KBM-7 (cell line): ENCODE results near the gene IQSEC1.

Source experiments
- DNase-seq: peaks from one replicate; pipeline ENCODE4 v3.0.0-alpha.2; 2015
- in situ Hi-C: fragments of 300-500 bp; cut with MboI; formaldehyde crosslinking; loops from 2 replicates; pipeline ENCODE4 v1.14.3; 2020; ENCODE audit warnings: low sequenced_read_pairs, low pct_unique_long_range_greater_than_20kb, mixed read lengths

Gene IQSEC1

DNA sequence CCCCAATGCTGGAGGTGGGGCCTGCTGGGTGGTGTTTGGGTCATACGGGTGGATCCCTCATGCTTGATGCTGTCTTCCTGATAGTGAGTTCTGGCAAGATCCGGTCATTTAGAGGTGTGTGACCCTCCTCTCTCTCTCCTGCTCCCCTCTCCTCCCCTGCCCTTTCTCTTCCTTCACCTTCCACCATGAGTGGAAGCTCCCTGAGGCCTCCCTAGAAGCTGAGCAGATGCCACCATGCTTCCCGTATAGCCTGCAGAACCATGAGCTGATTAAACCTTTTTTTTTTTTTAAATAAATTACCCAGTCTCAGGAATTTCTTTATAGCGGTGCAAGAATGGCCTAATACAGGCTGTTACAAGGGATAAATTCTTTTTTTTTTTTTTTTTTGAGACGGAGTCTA lies 36.3 kb upstream of the IQSEC1 start:
- in situ Hi-C loops, result no loop called here
- no peak for DNase-seq

GRCh38 chr3:13108861-13109260 lies 35.6 kb upstream of the IQSEC1 start:
- in situ Hi-C loops, result no loop called here

DNA sequence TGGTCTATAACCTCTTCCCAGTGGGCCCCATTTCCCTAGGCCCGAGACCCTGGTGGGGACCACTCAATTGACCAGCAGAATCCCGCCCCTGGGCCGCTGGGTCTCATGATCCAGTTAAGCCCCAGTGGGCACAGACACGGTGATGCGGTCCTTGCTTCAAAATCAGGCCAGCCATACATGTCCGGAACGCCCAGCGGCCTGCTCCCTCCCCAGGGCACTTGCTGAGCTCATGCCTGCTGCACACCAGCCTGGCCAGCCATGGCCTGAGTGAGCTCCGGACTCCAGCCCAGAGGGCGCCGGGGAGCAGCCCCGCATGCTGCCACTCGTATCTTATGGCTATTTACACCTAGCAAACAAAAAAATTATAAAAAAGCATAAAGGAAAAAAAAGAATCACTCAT lies 34.4 kb upstream of the IQSEC1 start:
- no peak for DNase-seq
- in situ Hi-C loops, result no loop called here

More at GRCh38 chr3:13108861-13109260, 35.6 kb upstream of the IQSEC1 start:
- DNase-seq, result no peak

DNA sequence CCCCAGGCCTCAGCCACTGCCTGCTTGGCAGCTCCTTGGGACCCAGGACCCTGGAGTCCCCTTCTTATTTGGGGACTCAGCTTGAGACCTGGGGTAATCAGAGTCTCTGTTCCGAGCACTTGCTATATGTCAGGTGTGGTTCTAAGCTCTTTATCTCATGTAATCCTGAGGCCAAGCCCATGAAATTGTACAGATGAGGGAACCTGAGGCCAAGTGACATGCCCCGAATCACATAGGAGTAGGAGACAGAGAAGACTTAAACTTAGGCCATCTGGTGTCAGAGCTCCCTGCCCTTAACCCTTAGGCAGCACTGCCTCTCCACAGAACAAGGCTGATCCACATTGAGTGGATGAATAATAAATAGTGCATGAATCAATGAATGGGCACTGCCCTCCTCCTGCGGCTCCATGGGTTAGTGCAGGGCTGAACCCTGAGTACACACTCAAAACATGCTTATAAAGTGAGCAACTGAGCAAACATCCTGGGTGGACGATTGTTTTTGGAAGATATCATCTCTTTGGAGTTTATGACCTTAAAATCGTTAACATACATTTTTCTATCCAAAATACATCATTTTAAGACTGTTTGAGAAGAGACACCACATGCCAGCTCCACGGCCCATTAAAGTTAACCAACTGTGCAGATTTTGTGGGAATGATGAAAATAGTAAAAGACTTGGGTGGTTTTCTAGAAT lies 33.2 kb upstream of the IQSEC1 start:
- in situ Hi-C loops, result no loop called here
- no peak for DNase-seq

GRCh38 chr3:13105896-13106250 lies 32.6 kb upstream of the IQSEC1 start:
- in situ Hi-C loops, result no loop called here
- DNase-seq, result no peak

DNA sequence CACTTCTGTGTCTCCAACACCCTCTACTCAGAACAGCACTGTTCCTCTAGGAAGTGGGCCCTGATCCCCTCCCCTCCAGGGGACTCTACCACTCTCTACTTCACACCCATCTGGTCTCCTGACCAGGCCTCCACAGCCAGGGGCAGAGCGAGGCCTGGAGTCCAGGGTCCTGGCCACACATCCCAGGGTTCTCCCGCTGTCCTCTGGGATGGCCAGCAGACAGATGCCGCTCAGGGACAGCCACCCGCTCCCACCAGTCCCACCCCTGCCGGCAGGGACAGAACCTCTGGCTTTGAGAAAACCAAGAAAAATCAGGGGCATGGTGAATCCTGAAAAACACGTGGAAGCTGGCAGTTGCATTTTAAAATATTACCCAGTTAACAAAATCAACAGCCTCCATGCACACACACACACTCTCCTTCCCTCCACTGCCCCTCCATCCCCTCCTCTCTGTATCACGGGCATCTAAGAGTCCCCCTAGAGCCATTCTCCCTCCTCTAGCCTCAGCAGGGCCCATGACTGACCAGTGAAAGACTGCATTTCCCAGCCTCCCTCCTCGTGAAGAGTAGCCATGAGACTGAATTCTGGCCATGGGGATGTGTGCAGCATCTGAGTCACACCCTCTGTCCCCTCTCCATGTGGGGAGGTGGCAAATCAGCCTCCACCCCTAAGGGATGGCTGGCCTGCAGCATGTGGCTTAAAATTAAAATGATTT lies 32.1 kb upstream of the IQSEC1 start:
- in situ Hi-C loops, result no loop called here
- DNase-seq, result no peak

DNA sequence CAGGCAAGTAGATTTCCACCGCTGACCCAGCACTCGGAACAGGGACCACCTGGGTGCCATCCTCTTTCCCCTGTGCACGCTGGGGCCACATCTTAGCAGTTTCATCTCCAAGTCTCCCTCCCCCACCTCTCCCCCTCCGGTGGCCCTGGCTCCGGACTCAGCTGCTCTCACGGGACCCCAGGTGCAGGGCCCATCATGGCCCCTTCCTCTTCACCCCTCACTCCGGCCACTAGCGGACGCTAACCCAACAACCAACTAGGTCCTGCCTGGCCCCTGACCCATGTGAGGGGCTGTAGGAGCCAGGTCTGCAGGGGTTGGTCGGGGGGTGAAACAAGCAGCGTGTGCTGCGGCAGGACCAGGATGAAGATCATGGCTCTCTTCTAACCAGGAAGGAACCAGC lies 31.3 kb upstream of the IQSEC1 start:
- in situ Hi-C loops, result no loop called here
- DNase-seq, result no peak

- no peak for DNase-seq
- in situ Hi-C loops, result no loop called here
These were observed 30.3 kb upstream of the IQSEC1 start for GRCh38 chr3:13103416-13104058.

DNA sequence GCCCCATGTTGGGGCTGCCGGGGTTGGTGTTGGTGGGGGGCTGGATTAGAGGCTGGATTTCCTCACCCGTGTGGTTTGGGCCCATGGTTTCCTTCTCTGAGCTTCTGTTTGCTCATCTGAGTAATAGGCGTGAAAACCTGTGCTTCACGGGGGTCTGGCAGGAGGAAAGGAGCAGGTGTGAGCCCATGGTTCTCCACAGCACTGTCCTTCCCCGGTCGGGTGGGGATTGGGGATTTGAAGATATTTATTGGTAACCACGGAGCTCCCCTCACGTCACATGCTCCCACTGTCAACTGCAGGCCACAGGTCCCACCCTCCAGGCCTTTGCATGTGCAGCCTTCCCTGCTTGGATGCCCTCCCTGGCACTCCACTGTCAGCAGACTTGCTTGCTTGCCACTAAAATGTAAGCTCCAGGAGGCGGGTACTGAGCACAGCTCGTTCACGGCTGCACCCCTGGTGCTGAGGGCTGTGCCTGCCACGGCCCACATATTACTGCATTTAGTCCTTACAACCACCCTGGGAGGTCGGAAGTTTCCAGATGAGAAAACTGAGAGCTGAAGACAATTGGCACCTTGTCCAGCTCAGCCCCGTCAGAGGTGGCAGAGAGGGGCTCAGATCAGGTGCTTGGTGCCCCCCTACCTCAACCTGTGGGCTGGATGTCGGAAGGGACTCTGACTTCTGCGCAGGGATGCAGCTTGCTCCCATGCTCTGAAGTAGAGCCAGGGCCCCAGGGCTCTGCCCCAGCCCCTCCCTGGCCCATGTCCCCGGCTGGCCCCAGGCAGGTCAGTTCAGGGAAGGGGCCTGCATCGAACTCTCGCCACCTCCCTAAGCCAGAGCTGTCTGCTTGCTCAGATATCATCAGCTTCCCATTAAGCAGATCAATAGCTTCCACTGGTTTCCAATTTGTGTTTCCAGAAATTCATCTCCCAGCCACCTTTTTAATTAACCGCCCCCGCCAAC lies 29.4 kb upstream of the IQSEC1 start:
- DNase-seq, result no peak
- in situ Hi-C loops, result no loop called here

DNA sequence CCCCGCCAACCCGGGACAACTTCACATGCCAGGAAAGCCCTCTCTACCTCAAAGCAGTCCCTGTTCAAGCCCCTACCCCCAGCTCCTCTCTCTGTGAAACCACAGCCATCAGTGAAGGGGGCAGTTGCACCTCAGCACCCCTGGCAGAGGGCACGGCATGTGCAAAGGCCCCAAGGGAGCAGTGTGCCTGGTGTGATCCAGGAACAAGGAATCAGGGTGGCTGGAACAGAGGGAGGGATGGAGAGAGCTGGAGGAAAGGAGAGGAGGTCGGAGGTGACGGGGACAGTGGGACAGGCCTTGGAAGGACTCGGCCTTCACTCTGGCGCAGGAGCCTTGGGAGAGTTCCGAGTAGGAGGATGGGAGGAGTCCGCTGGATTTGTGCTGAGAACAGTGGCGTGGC lies 26.5 kb upstream of the IQSEC1 start:
- no peak for DNase-seq
- in situ Hi-C loops, result no loop called here

DNA sequence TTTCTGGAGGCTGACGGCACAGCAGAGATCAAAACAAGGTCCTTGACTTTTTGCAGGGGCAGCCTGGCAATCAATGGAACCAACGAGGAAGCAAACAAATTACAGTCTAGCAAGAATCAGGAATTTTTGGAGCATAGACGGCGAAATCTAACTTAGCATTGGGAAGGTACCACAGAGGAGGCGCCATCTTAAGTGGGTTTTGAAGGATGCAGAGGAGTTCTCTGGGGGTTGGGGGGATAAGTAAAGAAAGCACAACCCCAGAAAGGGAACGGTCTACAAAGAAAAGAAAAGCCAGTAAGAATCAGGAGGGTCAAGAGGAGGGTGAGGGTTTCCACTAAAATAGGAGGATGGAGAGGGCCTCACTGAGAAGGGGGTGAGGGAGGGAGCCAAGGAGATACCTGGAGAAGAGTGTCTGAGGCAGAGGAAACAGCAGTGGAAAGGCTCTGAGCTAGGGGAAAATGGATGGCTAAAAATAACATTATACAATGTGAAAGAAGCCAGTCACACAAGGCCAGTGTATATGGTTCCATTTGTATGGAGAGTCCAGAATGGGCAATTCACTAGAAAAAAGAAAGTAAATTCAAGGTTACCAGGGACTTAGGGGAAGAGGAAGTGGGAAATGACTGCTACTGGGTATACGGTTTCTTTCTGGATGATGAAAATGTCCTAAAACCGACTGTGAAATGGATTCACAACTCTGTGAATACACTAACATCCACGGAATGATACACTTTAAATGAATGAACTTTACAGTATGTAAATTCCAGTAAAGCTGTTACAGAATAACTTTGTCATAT lies 25.2 kb upstream of the IQSEC1 start:
- in situ Hi-C loops, result no loop called here
- no peak for DNase-seq

DNA sequence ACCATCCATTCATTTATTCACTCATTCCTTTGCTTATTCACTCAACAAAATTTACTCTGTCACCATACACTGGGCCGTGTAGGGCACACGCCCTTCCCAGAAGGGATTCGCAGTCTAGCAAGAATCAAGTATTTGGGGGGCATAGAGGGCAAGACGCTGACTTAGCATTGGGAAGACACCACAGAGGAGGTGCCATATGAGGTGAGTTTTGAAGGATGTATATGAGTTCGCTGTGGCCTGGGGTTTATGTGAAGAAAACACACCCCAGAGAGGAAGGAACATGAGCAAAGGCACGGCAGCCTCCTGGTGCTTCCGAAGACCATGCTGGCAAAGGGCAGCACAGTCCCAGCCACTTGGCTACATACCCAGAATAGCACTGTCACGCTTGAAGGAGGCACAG lies 23.1 kb upstream of the IQSEC1 start:
- in situ Hi-C loops, result no loop called here
- no peak for DNase-seq

GRCh38 chr3:13095408-13095937 lies 22.2 kb upstream of the IQSEC1 start:
- in situ Hi-C loops, result no loop called here
- peak; percentile 93 for DNase-seq

GRCh38 chr3:13093687-13094086 lies 20.5 kb upstream of the IQSEC1 start:
- no peak for DNase-seq
- in situ Hi-C loops, result no loop called here

DNA sequence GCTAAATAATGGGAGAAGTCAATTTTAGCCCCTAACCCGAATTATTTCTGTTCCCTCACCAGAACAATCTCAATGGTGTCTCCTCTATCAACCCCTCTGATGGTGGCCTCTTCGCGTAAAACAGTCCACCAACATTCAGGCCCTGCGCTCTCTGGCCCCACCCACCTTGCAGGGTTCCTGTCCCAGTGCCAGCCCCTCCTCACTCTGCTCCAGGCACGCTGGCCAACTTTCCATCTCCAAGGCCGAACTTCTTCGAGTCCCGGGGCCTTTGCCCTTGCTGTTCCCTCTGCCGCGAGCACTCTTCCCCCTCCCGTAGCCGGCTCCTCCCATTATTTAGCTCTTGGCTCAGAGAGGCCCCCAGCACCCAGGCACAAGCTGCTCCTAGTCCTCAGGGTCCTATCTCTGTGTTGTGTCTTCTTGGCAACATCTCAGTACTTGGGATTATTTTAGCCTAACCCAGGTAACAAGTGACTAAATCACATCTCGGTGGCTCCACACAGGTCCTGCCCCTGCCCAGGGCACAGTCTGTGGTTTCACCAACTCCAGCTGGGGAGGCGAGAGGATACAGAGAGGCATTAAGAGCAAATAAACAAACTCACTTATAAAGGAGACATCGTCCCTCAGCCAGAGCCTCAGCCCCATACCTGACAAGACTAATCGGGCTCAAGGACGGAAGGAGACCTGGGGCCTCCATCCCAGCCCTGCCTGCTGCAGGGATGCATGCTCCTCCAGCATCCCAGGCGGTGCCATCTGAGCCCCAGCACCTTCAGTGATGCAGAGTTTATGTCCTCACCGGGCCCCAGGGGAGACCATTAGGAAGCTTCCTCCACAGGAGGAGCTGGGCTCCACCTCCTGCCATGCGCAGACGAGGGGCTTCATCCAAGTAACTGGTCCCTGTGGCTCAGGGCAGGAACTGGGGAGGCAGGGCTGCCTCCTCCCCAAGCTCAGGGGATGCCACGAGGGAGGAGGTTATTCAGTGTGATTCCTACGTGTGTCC lies 19.7 kb upstream of the IQSEC1 start:
- no peak for DNase-seq
- in situ Hi-C loops, result no loop called here

- in situ Hi-C loops, result no loop called here
- peak; percentile 84 for DNase-seq
These were observed 18.8 kb upstream of the IQSEC1 start for GRCh38 chr3:13091898-13092611.
